Ramos (cell line): Measurements from ENCODE around the gene MTO1.
"Not testable (repeated sequence)": the region's sequence is repeated elsewhere in the genome, so short reads cannot be mapped to it uniquely, and the experiment has no call there.

ENCODE experiments used
- in situ Hi-C: fragments of 300-500 bp; cut with MboI; formaldehyde crosslinking; loops from one replicate; pipeline ENCODE4 v1.14.3; 2022; ENCODE audit warnings: low sequenced_read_pairs; ENCODE audit not compliant: unreplicated experiment

MTO1 gene

GRCh38 chr6:73523434-73524123, 62.0 kb downstream of the MTO1 start:
- in situ Hi-C loops, result no loop called here

DNA sequence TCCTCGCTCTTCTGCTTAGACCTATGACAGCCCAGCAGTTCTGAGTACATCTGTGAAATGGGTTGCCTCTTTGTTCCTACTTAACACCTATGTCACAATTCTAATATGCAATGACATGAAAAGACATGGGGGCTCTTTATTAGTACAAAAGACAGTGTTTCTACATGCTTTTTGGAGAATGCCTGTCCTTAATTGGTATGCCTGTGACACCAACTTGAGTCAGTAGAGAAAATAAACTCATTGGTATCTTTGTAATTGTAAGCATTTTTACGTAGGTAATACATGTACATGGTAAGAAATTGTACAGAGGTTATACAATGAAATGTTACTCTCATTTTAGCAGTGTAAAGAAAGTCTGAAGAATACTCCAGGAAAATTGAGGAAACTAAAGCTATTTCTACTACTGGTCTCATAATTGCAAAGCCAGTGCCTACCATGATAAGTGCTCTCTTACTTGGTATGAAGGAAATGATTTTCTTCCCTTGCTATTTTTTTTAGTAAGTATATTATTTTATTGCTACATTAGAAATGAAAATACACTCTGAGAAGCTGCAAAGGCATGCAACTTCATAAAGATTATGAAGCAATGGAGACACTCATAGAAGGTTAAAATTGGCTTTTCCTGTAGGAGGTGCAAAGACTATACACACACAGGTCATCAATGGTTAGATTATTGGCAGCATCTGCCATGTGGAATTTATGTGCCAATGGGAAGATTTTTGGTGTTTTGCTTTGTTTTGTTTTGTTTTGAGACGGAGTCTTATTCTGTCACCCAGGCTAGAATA, 64.2 kb downstream of the MTO1 start:
- in situ Hi-C loops, result no loop called here

GRCh38 chr6:73528897-73529296, 67.4 kb downstream of the MTO1 start:
- in situ Hi-C loops, result no loop called here

DNA sequence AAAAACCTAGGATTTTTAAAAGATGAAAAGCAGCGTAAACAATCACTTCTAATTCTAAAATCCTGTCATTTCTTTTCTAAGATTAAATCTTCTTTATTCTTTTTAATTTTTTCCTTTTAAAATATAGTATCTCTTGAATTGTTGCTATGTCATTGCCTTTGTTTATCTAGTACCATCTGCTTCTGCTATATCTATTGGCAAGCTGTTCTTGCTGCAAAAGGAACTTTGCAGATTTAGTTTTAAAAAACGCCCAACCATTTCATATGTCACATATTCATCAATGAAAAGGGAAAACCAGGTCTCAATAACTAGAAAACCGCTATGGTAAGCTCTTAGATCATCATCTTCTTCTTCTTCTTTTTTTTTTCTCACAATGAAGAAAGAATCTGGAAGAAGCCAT, 70.8 kb downstream of the MTO1 start:
- in situ Hi-C loops, result no loop called here

DNA sequence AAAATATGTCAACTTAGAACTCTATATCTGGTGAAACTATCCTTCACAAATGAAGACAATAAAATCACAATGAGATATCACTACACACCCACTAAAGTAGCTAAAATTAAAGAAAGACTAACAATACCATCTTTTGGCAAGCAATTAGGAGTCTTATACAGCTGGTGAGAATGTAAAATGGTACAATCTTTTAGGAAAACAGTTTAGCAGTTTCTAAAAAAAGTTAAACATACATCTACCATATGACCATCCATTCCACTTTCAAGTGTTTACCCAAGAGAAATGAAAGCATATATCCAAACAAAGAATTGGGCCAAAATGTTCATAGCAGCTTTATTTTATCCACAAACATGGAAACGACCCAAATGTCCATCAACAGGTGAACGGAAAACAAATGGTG, 73.1 kb downstream of the MTO1 start:
- in situ Hi-C loops, result no loop called here

DNA sequence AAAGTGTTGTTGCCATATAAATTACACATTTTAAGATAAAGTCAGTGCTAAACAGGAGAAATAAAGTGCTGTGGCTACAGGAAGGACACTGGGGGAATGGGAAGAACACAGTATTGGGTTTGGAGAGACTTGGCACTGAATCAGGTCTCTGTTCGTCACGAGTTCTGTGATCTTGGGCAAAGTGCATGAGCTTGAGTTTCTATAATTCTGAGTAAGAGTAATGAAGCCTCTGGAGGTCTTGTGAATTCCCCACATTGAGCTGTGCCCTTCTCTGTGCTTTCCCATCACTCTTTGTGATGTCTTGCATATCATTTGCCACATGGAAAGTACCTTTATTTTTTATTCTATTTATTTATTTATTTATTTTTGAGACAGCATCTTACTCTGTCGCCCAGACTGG, 76.1 kb downstream of the MTO1 start:
- in situ Hi-C loops, result no loop called here

- in situ Hi-C loops, result no loop called here
These were observed 76.7 kb downstream of the MTO1 start for GRCh38 chr6:73538116-73538779.

DNA sequence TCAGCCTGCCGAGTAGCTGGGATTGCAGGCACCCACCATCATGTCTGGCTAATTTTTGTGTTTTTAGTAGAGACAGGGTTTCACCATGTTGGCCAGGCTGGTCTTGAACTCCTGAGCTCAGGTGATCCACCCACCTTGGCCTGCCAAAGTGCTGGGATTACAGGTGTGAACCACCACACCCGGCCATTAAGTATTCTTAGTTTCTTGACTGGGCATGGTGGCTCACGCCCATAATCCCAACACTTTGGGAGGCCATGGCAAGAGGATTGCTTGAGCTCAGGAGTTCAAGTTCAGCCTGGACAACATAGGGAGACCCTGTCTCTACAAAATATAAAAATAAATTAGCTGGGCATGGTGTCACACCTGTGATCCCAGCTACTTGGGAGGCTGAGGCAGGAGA, 80.9 kb downstream of the MTO1 start:
- in situ Hi-C loops, result not testable (repeated sequence)

GRCh38 chr6:73542891-73543290, 81.4 kb downstream of the MTO1 start:
- in situ Hi-C loops, result no loop called here

GRCh38 chr6:73547036-73547435, 85.5 kb downstream of the MTO1 start:
- in situ Hi-C loops, result no loop called here

- in situ Hi-C loops, result no loop called here
These were observed 87.2 kb downstream of the MTO1 start for GRCh38 chr6:73548458-73549446.

GRCh38 chr6:73551115-73551514, 89.6 kb downstream of the MTO1 start:
- in situ Hi-C loops, result not testable (repeated sequence)

- in situ Hi-C loops, result not testable (repeated sequence)
These were observed 93.9 kb downstream of the MTO1 start for GRCh38 chr6:73555380-73555949.

GRCh38 chr6:73556836-73557235, 95.3 kb downstream of the MTO1 start:
- in situ Hi-C loops, result no loop called here
